Mesenchymal stem cell (in vitro differentiated cells and primary cell): ENCODE measurements around the gene CECR2.
"Not testable (repeated sequence)": the region's sequence is repeated elsewhere in the genome, so short reads cannot be mapped to it uniquely, and the experiment has no call there.

Source experiments
- DNase-seq: peaks from one replicate; pipeline ENCODE4 v3.0.0-alpha.2; 2013
- H2AFZ ChIP-seq: one replicate; pipeline ENCODE4 v1.6.1; 2013; ENCODE audit warnings: low read depth, mild to moderate bottlenecking, control low read depth, inconsistent platforms, low read length, moderate library complexity
- H2AK5ac ChIP-seq: 2 replicates; pipeline ENCODE4 v1.6.1; 2013; ENCODE audit warnings: low read length, moderate library complexity, mild to moderate bottlenecking, inconsistent platforms; ENCODE audit not compliant: severe bottlenecking
- H2BK120ac ChIP-seq: one replicate; pipeline ENCODE4 v1.6.1; 2013; ENCODE audit warnings: low read depth, mild to moderate bottlenecking, inconsistent platforms, low read length, moderate library complexity
- H2BK12ac ChIP-seq, 2 experiments: one replicate each; pipeline ENCODE4 v1.6.1; 2013; ENCODE audit warnings: inconsistent platforms in 2 of 2, low read length in 2 of 2, mild to moderate bottlenecking in 2 of 2, moderate library complexity in 2 of 2, control low read depth in 1 of 2
- H2BK15ac ChIP-seq: one replicate; pipeline ENCODE4 v1.6.1; 2013; ENCODE audit warnings: mild to moderate bottlenecking, low read depth, inconsistent platforms; ENCODE audit not compliant: poor library complexity, severe bottlenecking
- H2BK5ac ChIP-seq: 2 replicates; pipeline ENCODE4 v1.6.1; 2013; ENCODE audit warnings: low read depth, mild to moderate bottlenecking, low read length, control low read depth, inconsistent platforms; ENCODE audit not compliant: poor library complexity, severe bottlenecking
- H3K14ac ChIP-seq, 2 experiments: one replicate each; pipeline ENCODE4 v1.6.1; 2013; ENCODE audit warnings: inconsistent platforms in 2 of 2, low read length in 2 of 2, control low read depth in 1 of 2, mild to moderate bottlenecking in 1 of 2, moderate library complexity in 1 of 2
- H3K18ac ChIP-seq, 2 experiments: one replicate each; pipeline ENCODE4 v1.6.1; 2013; ENCODE audit warnings: inconsistent platforms in 2 of 2, low read length in 2 of 2, control low read depth in 1 of 2, low read depth in 1 of 2, mild to moderate bottlenecking in 1 of 2
- H3K23ac ChIP-seq, 2 experiments: one replicate each; pipeline ENCODE4 v1.6.1; 2013; ENCODE audit warnings: inconsistent platforms in 2 of 2, low read length in 2 of 2, mild to moderate bottlenecking in 2 of 2, moderate library complexity in 2 of 2, control low read depth in 1 of 2
- H3K27ac ChIP-seq: 2 replicates; pipeline ENCODE4 v1.5.1; 2013; ENCODE audit warnings: mild to moderate bottlenecking, moderate library complexity, low read length, control low read depth, inconsistent platforms; ENCODE audit not compliant: poor library complexity, severe bottlenecking
- H3K27me3 ChIP-seq, 2 experiments: 2 replicates each; pipeline versions ENCODE4 v1.6.1 to v1.7.0; 2013; ENCODE audit warnings: low read length in 2 of 2, mild to moderate bottlenecking in 2 of 2, moderate library complexity in 2 of 2, control low read depth in 1 of 2, inconsistent platforms in 1 of 2; ENCODE audit not compliant: control insufficient read depth in 1 of 2, insufficient read depth in 1 of 2
- H3K36me3 ChIP-seq, 2 experiments: 2 replicates each; pipeline versions ENCODE4 v1.6.1 to v1.7.0; 2013; ENCODE audit warnings: low read length in 2 of 2, control low read depth in 1 of 2, inconsistent platforms in 1 of 2, low read depth in 1 of 2, mild to moderate bottlenecking in 1 of 2; ENCODE audit not compliant: insufficient read depth in 2 of 2, control insufficient read depth in 1 of 2
- H3K4ac ChIP-seq, 2 experiments: one replicate each; pipeline ENCODE4 v1.6.1; 2013; ENCODE audit warnings: inconsistent platforms in 2 of 2, low read length in 2 of 2, mild to moderate bottlenecking in 2 of 2, moderate library complexity in 2 of 2, control low read depth in 1 of 2, low read depth in 1 of 2
- H3K4me1 ChIP-seq: 2 replicates; pipeline ENCODE4 v1.6.1; 2013; ENCODE audit warnings: low read depth, low read length, control low read depth; ENCODE audit not compliant: control insufficient read depth, insufficient read depth
- H3K4me2 ChIP-seq: 2 replicates; pipeline ENCODE4 v1.6.1; 2013; ENCODE audit warnings: low read length, mild to moderate bottlenecking, inconsistent platforms; ENCODE audit not compliant: poor library complexity, severe bottlenecking
- H3K4me3 ChIP-seq, 2 experiments: 2 replicates each; pipeline versions ENCODE4 v1.5.1 to v1.7.0; 2013; ENCODE audit warnings: low read length in 2 of 2, mild to moderate bottlenecking in 2 of 2, control low read depth in 1 of 2, low read depth in 1 of 2; ENCODE audit not compliant: insufficient read depth in 1 of 2
- H3K79me1 ChIP-seq: replicated peaks from 2 replicates; pipeline ENCODE4 v1.6.1; 2013; ENCODE audit warnings: mild to moderate bottlenecking, control low read depth, low read length, inconsistent platforms; ENCODE audit not compliant: poor library complexity, severe bottlenecking
- H3K9ac ChIP-seq: 2 replicates; pipeline ENCODE4 v1.7.0; 2013; ENCODE audit warnings: mild to moderate bottlenecking, low read length, moderate library complexity
- H3K9me3 ChIP-seq: 2 replicates; pipeline ENCODE4 v1.7.0; 2013; ENCODE audit warnings: mild to moderate bottlenecking, low read length; ENCODE audit not compliant: control insufficient read depth
- H4K8ac ChIP-seq: one replicate; pipeline ENCODE4 v1.6.1; 2013; ENCODE audit warnings: inconsistent platforms, mild to moderate bottlenecking, low read length, moderate library complexity
- H4K91ac ChIP-seq: one replicate; pipeline ENCODE4 v1.6.1; 2013; ENCODE audit warnings: mild to moderate bottlenecking, low read length, inconsistent platforms
- WGBS: methylation state at CpG from one replicate; pipeline ENCODE4 v1.1.7; 2013; ENCODE audit warnings: mixed read lengths; 5-methylcytosine and 5-hydroxymethylcytosine counted together

Gene CECR2

DNA sequence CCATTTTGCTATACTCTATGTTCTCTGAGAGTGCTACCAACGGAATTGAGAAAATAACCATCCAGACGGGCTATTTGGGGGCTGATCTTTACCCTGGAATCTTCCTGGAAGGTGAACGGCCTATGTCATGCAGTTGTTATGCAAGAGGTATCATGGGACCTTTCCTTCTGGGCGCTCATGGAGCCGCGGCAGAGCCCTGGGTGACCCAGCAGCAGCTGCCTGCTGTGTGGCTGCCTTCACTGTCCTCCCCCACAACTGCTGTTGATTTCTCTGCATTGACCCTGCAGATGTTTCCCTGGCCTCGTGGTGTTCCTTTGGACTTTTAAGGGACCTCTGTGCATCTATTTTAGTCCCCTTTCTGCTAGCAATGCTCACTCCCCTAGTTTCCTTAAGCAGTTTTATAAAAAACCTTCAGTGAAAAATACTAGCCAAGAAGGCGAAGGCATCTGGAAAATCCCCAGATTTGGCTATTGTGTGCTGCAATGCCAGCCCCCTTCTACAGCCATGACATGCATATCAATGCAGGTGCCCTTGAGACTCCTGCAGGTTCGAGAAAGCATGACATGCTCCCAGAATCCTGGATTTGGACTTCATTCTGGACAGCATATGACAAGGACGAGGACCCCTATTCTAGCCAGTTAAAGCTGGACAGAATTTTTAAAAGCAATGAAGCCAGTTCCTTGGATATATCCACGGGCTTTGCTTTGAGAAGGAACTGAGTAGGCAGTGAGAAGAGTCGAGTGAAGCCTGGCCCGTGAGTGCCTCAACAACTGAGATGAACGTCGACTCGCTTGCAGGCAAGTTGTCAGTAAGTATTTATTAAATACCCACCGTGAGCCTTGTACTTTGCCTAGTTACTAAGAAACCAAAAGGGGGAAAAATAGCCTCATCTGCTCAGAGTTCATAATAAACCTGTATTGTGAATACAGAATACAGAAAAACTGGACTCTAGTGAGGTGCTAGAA is 193.9 kb downstream of the CECR2 start, which contains the start of gene SLC25A18:
SLC25A18 (plus strand) TSS at position 593 of the 965 bp plus-strand sequence. CDS start 16,447 bp downstream, outside the sequence.
- Histone ChIP-seq H3K27ac (peak within 1 kb of the TSS; percentile 50), H3K9me3 (no peaks in the 10 kb centered on the region), H2BK15ac (no peak within 1 kb of the TSS), H3K4ac (no peak within 1 kb of the TSS), H2BK12ac (no peak within 1 kb of the TSS), H3K36me3 (no peaks in the 10 kb centered on the region), H3K9ac (peak within 1 kb of the TSS; percentile 5), H3K4me1 (peaks cover 13% of the 10 kb centered on the region), H2AK5ac (peak within 1 kb of the TSS; percentile 74), H3K4me2 (peak within 1 kb of the TSS; percentile 12), H2BK120ac (no peak within 1 kb of the TSS), H3K14ac (no peak within 1 kb of the TSS), H4K8ac (no peak within 1 kb of the TSS), H4K91ac (no peak within 1 kb of the TSS), H2BK5ac (no peak within 1 kb of the TSS), H3K18ac (no peak within 1 kb of the TSS), H3K23ac (peak within 1 kb of the TSS in 1 of 2 experiments; percentile 32), H3K4me3 (peak within 1 kb of the TSS in 1 of 2 experiments; percentile 14), H3K79me1 (no peaks in the 10 kb centered on the region), H3K27me3 (peaks cover 0 to 10% of the 10 kb centered on the region in 2 experiments), H2AFZ (no peak within 1 kb of the TSS)
- peak; percentile 29 for DNase-seq
- 81% methylated on average over 16 of the region's 17 CpGs for WGBS

DNA sequence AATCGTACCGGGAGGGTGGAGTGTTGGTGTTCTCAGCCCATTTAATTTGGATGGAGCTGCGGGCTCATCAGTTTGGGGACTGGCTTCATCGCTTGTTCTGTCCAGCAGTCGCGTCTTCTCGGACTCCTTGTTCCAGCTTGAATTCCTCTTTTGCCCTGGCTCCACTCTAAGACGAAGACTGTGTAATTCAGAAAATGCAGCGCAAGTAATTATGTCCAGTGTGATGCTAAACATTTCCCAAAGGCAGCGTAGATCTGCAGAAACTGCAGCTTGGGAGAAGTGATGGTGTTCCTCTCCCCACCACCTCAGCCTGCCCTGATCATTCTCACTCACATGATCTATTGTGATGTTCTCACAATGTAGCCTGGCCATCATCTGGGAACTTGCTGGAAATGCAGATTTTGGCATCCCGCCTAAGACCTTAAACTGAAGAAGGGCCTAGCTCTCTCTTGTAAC is 194.7 kb downstream of the CECR2 start:
- peaks cover 0 to 7% of the 10 kb centered on the region in 2 experiments for H3K27me3 ChIP-seq
- H3K4me2 ChIP-seq, result no peak overlapping the region
- DNase-seq, result no peak
- H2AK5ac ChIP-seq, result peak overlapping the region; percentile 74
- peaks cover 14% of the 10 kb centered on the region for H3K4me1 ChIP-seq
- H2BK12ac ChIP-seq, result no peak overlapping the region
- H3K14ac ChIP-seq, result no peak overlapping the region
- H3K4me3 ChIP-seq, result peak overlapping the region in 1 of 2 experiments; percentile 8
- H3K18ac ChIP-seq, result no peak overlapping the region
- peak overlapping the region in 1 of 2 experiments; percentile 32 for H3K23ac ChIP-seq
- H3K4ac ChIP-seq, result no peak overlapping the region
- H2AFZ ChIP-seq, result no peak overlapping the region
- no peak overlapping the region for H4K91ac ChIP-seq
- H3K27ac ChIP-seq, result no peak overlapping the region
- 94% methylated on average over 11 of the region's 11 CpGs for WGBS
- no peaks in the 10 kb centered on the region for H3K36me3 ChIP-seq
- H3K9me3 ChIP-seq, result no peaks in the 10 kb centered on the region
- H3K79me1 ChIP-seq, result no peaks in the 10 kb centered on the region
- H2BK120ac ChIP-seq, result no peak overlapping the region
- no peak overlapping the region for H2BK5ac ChIP-seq
- H3K9ac ChIP-seq, result peak overlapping the region; percentile 5
- H2BK15ac ChIP-seq, result no peak overlapping the region
- no peak overlapping the region for H4K8ac ChIP-seq

DNA sequence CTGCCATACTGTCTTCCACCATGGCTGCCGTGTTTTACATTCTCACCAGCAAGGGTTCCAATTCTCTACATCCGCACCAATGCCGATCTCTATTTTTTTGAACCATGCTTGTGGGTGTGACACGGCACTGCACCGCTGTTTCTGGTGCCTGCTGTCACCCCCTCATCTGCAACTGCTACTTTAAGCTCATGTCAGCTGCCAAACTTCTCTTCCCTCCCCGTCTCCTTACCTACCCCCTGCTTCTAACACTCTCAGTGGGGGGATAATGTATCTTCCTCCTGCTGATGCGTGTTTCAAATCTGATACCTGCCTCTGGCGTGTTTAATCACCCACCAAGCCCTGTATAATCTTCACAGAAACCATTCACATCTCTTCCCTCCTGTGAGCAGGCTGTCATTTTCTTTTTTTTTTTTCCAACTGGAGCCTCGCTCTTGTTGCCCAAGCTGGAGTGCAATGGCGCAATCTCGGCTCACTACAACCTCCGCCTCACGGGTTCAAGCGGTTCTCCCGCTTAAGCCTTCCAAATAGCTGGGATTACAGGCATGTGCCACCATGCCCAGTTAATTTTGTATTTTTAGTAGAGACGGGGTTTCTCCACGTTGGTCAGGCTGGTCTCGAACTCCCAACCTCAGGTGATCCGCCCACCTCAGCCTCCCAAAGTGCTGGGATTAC is 196.9 kb downstream of the CECR2 start:
- H3K23ac ChIP-seq, DNase-seq, H4K8ac ChIP-seq, H3K79me1 ChIP-seq, H3K14ac ChIP-seq, H3K18ac ChIP-seq, H2AFZ ChIP-seq, H3K9ac ChIP-seq, H3K9me3 ChIP-seq, H3K4me2 ChIP-seq, H3K27ac ChIP-seq, H3K4me3 ChIP-seq, H3K4ac ChIP-seq, H2BK12ac ChIP-seq, H3K36me3 ChIP-seq, H2BK120ac ChIP-seq, H2BK15ac ChIP-seq, H2BK5ac ChIP-seq, H4K91ac ChIP-seq, H3K27me3 ChIP-seq: not testable (repeated sequence)
- 94% methylated on average over 19 of the region's 19 CpGs for WGBS
- Histone ChIP-seq H3K4me1 (peaks cover 31% of the 10 kb centered on the region), H2AK5ac (peak overlapping the region; percentile 6)

GRCh38 chr22:17566776-17567175 is 197.5 kb downstream of the CECR2 start:
- no peak overlapping the region for H2BK5ac ChIP-seq
- H3K23ac ChIP-seq, result no peak overlapping the region
- no peak overlapping the region for H4K8ac ChIP-seq
- no peak overlapping the region for H4K91ac ChIP-seq
- no peak overlapping the region for H3K4ac ChIP-seq
- no peak overlapping the region for H2AFZ ChIP-seq
- no peaks in the 10 kb centered on the region for H3K9me3 ChIP-seq
- no peaks in the 10 kb centered on the region for H3K79me1 ChIP-seq
- 89% methylated on average over 9 of the region's 10 CpGs for WGBS
- H3K27me3 ChIP-seq, result no peaks in the 10 kb centered on the region
- H2AK5ac ChIP-seq, result no peak overlapping the region
- H3K4me1 ChIP-seq, result peaks cover 35% of the 10 kb centered on the region
- no peak overlapping the region for H3K14ac ChIP-seq
- no peak for DNase-seq
- no peak overlapping the region for H3K4me2 ChIP-seq
- H3K27ac ChIP-seq, result no peak overlapping the region
- no peak overlapping the region for H2BK12ac ChIP-seq
- H3K18ac ChIP-seq, result no peak overlapping the region
- no peak overlapping the region for H2BK15ac ChIP-seq
- no peak overlapping the region for H3K9ac ChIP-seq
- no peak overlapping the region for H3K4me3 ChIP-seq
- no peaks in the 10 kb centered on the region for H3K36me3 ChIP-seq
- H2BK120ac ChIP-seq, result no peak overlapping the region
